Liver (tissue), 3 donors: ENCODE results near the gene MCU.

Experiments
- CTCF ChIP-seq: fragments of 150-350 bp; IDR thresholded peaks from 2 replicates; pipeline ENCODE4 v1.5.1; 2017; ENCODE audit warnings: improper control_type of control experiment, low read depth, low read length; ENCODE audit not compliant: missing input control
- EGR1 ChIP-seq, 2 donors: IDR thresholded peaks; 2 replicates each; pipeline ENCODE4 v1.6.1; 2016 to 2018; ENCODE audit warnings: antibody characterized with exemption in 2 of 2, low read depth in 2 of 2
- FOXA1 ChIP-seq: IDR thresholded peaks from 2 replicates; pipeline ENCODE4 v1.6.1; 2016; ENCODE audit warnings: antibody characterized with exemption
- GABPA ChIP-seq, 2 donors: IDR thresholded peaks in 1 of 2; conservative IDR thresholded peaks in 1 of 2; 2 replicates each; pipeline ENCODE4 v1.6.1; 2016; ENCODE audit warnings: antibody characterized with exemption in 2 of 2, mild to moderate bottlenecking in 1 of 2, moderate library complexity in 1 of 2
- HNF4A ChIP-seq, 2 donors: conservative IDR thresholded peaks; 2 replicates each; pipeline ENCODE4 v1.6.1; 2016; ENCODE audit warnings: antibody characterized with exemption in 2 of 2, mild to moderate bottlenecking in 2 of 2
- MAX ChIP-seq: IDR thresholded peaks from 2 replicates; pipeline ENCODE4 v1.6.1; 2016; ENCODE audit warnings: antibody characterized with exemption
- RAD21 ChIP-seq, 2 donors: IDR thresholded peaks; 2 replicates each; pipeline ENCODE4 v1.6.1; 2016; ENCODE audit warnings: antibody characterized with exemption in 2 of 2, mild to moderate bottlenecking in 2 of 2
- REST ChIP-seq: IDR thresholded peaks from 2 replicates; pipeline ENCODE4 v1.6.1; 2016; ENCODE audit warnings: antibody characterized with exemption, mild to moderate bottlenecking
- RXRA ChIP-seq, 2 donors: IDR thresholded peaks; 2 replicates each; pipeline ENCODE4 v1.6.1; 2017 to 2018; ENCODE audit warnings: antibody characterized with exemption in 2 of 2, mild to moderate bottlenecking in 1 of 2
- SP1 ChIP-seq: IDR thresholded peaks from 2 replicates; pipeline ENCODE4 v1.6.1; 2018; ENCODE audit warnings: antibody characterized with exemption, mild to moderate bottlenecking
- TAF1 ChIP-seq: conservative IDR thresholded peaks from 2 replicates; pipeline ENCODE4 v1.6.1; 2016; ENCODE audit warnings: antibody characterized with exemption, mild to moderate bottlenecking
- ZBTB33 ChIP-seq: IDR thresholded peaks from 2 replicates; pipeline ENCODE4 v1.6.1; 2016; ENCODE audit warnings: antibody characterized with exemption
- donor health status: healthy.
- donor health status: healthy.

- TF ChIP-seq MAX (no peak), CTCF (no peak), FOXA1 (no peak), TAF1 (no peak), RAD21 (IDR thresholded peaks at IDR 0.05) (no peak), EGR1 (IDR thresholded peaks at IDR 0.05; ENCODE audit: low read depth in 2 of 2) (no peak), HNF4A (conservative IDR thresholded peaks at IDR 0.05) (no peak), REST (no peak), ZBTB33 (no peak), GABPA (IDR thresholded peaks at IDR 0.05 in 1 of 2, conservative IDR thresholded peaks at IDR 0.05 in 1 of 2) (no peak), SP1 (no peak), RXRA (IDR thresholded peaks at IDR 0.05) (no peak)
Observed at GRCh38 chr10:72850861-72851260, 158.9 kb downstream of the MCU start.
